Thyroid gland (tissue), 4 donors: ENCODE measurements around the gene RYR2.

ENCODE experiments used
- CTCF ChIP-seq, 6 experiments: fragments of 200-600 bp in 3 of 6; fragments of 450-650 bp in 3 of 6; sonication (generic) in 3 of 6; IDR thresholded peaks; one replicate each; pipeline ENCODE4 v1.5.1; 2016 to 2019; ENCODE audit warnings: antibody characterized with exemption in 6 of 6, mild to moderate bottlenecking in 2 of 6, inconsistent platforms in 1 of 6, moderate library complexity in 1 of 6
- POLR2A ChIP-seq, 2 donors: fragments of 450-650 bp; IDR thresholded peaks; one replicate each; pipeline ENCODE4 v1.6.1; 2017; ENCODE audit warnings: antibody characterized with exemption in 2 of 2, mild to moderate bottlenecking in 2 of 2, moderate library complexity in 1 of 2

- TF ChIP-seq CTCF (IDR thresholded peaks at IDR 0.05) = no peak
- no peak for TF ChIP-seq POLR2A (IDR thresholded peaks at IDR 0.05)
Measured at GRCh38 chr1:237154157-237154556, 112.2 kb downstream of the RYR2 start.
